BE2C (cell line): ENCODE data around the gene RAB31.
A peak's percentile ranks its signal among the peaks of the same experiment; 100 is the strongest.

Experiments
- DNase-seq: peaks from one replicate; pipeline ENCODE4 v3.0.0-alpha.2; 2020
- H3K27me3 ChIP-seq: fragments of 250-450 bp; sonication (Bioruptor Pico); 2 replicates; pipeline ENCODE4 v1.5.1; 2020; ENCODE audit warnings: mild to moderate bottlenecking
- H3K36me3 ChIP-seq: fragments of 250-450 bp; sonication (Bioruptor Pico); 2 replicates; pipeline ENCODE4 v1.5.1; 2020; ENCODE audit warnings: mild to moderate bottlenecking
- H3K4me1 ChIP-seq: fragments of 250-450 bp; sonication (Bioruptor Pico); 2 replicates; pipeline ENCODE4 v1.5.1; 2020
- H3K4me3 ChIP-seq: 2 replicates; pipeline ENCODE4 v1.5.1; 2011; ENCODE audit warnings: low read depth, low read length
- H3K9me3 ChIP-seq: fragments of 250-450 bp; sonication (Bioruptor Pico); 2 replicates; pipeline ENCODE4 v1.5.1; 2020
- CTCF ChIP-seq: IDR thresholded peaks from 2 replicates; pipeline ENCODE4 v1.5.1; 2012; ENCODE audit warnings: mild to moderate bottlenecking, low read depth, low read length

The RAB31 gene

GRCh38 chr18:9682572-9682971, 25.5 kb upstream of the RAB31 start:
- TF ChIP-seq CTCF = no peak

GRCh38 chr18:9683418-9684396, 24.4 kb upstream of the RAB31 start:
- Histone ChIP-seq H3K4me1 (no peaks in the 10 kb centered on the region), H3K36me3 (no peaks in the 10 kb centered on the region), H3K4me3 (no peak overlapping the region), H3K27me3 (no peaks in the 10 kb centered on the region), H3K9me3 (no peaks in the 10 kb centered on the region)
- no peak for DNase-seq
- peak; percentile 28 for TF ChIP-seq CTCF

More at GRCh38 chr18:9682572-9682971, 25.5 kb upstream of the RAB31 start:
- H3K4me3 ChIP-seq = no peak overlapping the region
- H3K36me3 ChIP-seq = no peaks in the 10 kb centered on the region
- no peaks in the 10 kb centered on the region for H3K9me3 ChIP-seq
- H3K27me3 ChIP-seq = no peaks in the 10 kb centered on the region
- no peak for DNase-seq
- H3K4me1 ChIP-seq = no peaks in the 10 kb centered on the region

GRCh38 chr18:9684881-9685614, 23.1 kb upstream of the RAB31 start:
- DNase-seq = no peak
- H3K9me3 ChIP-seq = no peaks in the 10 kb centered on the region
- no peak overlapping the region for H3K4me3 ChIP-seq

GRCh38 chr18:9685615-9685890, 22.5 kb upstream of the RAB31 start:
- no peaks in the 10 kb centered on the region for H3K27me3 ChIP-seq
- H3K9me3 ChIP-seq = no peaks in the 10 kb centered on the region
- no peak for TF ChIP-seq CTCF
- no peak overlapping the region for H3K4me3 ChIP-seq
- H3K4me1 ChIP-seq = no peaks in the 10 kb centered on the region
- no peak for DNase-seq
- H3K36me3 ChIP-seq = no peaks in the 10 kb centered on the region

More at GRCh38 chr18:9684881-9685614, 23.1 kb upstream of the RAB31 start:
- Histone ChIP-seq H3K36me3 (no peaks in the 10 kb centered on the region), H3K27me3 (no peaks in the 10 kb centered on the region), H3K4me1 (no peaks in the 10 kb centered on the region)
- no peak for TF ChIP-seq CTCF

- TF ChIP-seq CTCF = no peak
- no peak overlapping the region for H3K4me3 ChIP-seq
- H3K36me3 ChIP-seq = no peaks in the 10 kb centered on the region
- no peaks in the 10 kb centered on the region for H3K4me1 ChIP-seq
- no peaks in the 10 kb centered on the region for H3K9me3 ChIP-seq
- no peaks in the 10 kb centered on the region for H3K27me3 ChIP-seq
- no peak for DNase-seq
These were observed 19.9 kb upstream of the RAB31 start for GRCh38 chr18:9688036-9688741.
